HG02840 (cell line): Measurements from ENCODE around the gene MAN2A1.
"Not testable (repeated sequence)": the region's sequence is repeated elsewhere in the genome, so short reads cannot be mapped to it uniquely, and the experiment has no call there.

Source experiments
- ATAC-seq: cut with Tn5 transposase; IDR thresholded peaks from one replicate; pipeline ENCODE4 v1.9.1; 2021; ENCODE audit warnings: mild to moderate bottlenecking, moderate library complexity, moderate number of reproducible peaks; ENCODE audit not compliant: unreplicated experiment, low FRiP score

The MAN2A1 gene

DNA sequence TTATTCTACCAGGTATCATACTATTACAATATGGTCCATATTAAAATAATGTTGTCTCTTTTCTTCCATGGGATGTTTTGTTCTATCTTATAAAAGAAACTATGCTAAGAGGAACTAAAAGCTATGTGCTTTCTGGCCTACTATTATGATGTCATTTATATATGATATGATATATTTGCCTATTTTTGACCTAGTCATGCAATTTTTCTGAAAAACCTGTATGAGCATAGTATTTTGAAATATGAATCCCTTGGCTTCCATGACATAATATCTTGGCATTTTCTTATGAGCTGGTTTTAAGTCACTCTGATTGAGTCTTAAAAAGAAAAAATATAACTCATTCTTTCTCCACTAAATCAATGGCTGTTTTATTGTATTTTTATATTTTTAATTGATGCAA is 60.7 kb downstream of the MAN2A1 start:
- no peak for ATAC-seq

DNA sequence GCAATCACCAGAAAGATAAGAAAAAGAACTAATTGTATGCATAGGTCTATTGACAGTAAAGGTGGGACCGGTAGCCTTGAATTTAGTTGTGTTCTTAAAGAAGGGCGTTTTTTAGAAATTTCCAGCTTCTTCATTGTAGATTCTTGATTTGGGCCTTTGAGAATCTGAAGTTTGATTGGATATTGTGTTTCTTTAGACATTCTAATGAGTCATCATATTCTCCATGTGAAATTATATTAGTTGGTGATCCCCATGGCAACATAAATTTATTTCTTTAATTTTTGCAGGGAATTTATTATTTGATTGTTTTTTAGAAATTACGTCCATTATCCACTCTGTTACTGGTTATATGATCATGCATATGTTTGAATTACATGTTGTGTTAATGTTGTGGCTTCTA is 63.6 kb downstream of the MAN2A1 start:
- no peak for ATAC-seq

DNA sequence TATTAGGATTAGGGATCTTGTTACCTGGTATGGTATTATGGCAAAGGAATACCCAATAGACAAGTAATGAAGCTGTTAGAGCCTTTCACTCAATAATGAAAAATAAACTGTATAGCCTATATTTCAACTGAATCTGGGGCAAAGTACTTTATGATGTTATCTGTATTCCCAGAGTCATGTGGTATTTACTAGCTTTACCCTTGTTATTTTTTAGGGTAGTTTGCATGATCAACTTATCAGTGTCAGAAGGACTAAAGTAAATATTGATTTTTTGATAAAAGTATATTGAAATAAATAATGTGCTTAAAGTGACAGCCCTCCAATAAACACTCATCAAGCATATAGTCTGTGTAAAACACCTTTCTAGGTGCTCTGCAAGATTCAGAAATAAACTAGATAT is 64.6 kb downstream of the MAN2A1 start:
- ATAC-seq: no peak

GRCh38 chr5:109755761-109756160 is 66.0 kb downstream of the MAN2A1 start:
- no peak for ATAC-seq

DNA sequence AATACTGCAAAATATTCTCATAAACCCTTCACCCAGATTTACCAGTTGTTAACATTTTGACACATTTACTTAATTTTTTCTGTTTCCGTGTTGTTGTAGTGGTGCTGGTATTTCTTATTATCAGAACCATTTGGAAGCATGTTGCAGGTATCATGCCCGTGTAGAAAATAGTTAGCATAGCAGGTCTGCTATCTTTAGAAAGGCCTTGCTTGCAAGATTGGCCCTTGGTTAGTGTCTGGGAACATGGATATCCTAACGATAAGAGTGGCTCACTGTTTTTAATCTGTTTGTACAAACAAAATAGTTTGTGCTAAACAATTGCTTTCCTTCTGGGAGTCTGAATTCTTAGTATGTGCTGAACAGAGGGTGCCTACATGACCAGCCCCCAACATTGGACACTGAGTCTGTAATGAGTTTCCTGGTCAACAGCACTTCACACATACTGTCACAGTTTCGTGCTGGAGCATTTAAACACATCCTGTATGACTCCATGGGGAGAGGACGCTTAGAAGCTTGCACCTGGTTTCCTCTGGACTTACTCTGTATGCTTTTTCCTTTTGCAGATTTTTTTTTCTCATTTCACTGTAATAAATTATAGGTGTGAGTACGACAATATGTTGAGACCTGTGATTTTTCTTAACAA is 66.9 kb downstream of the MAN2A1 start:
- no peak for ATAC-seq

DNA sequence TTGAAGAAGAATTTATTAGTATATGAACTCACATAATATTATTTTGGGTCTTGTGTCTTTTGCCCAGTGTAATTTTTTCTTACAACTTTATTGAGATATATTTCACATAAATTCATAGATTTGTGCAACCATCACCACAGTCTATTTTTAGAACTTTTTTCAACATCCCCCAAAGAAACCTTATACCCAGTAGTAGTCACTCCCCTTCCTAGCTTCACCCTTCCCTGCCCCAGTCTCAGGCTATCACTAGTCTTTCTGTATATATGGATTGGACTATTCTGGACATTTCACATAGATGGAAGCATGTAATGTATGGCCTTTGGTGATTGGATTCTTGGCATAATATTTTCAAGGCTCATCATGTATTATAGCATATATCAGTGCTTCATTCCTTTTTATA is 67.8 kb downstream of the MAN2A1 start:
- no peak for ATAC-seq

- no peak for ATAC-seq
Observed at GRCh38 chr5:109759306-109759705, 69.6 kb downstream of the MAN2A1 start.

- not testable (repeated sequence) for ATAC-seq
Observed at GRCh38 chr5:109760130-109760529, 70.4 kb downstream of the MAN2A1 start.

DNA sequence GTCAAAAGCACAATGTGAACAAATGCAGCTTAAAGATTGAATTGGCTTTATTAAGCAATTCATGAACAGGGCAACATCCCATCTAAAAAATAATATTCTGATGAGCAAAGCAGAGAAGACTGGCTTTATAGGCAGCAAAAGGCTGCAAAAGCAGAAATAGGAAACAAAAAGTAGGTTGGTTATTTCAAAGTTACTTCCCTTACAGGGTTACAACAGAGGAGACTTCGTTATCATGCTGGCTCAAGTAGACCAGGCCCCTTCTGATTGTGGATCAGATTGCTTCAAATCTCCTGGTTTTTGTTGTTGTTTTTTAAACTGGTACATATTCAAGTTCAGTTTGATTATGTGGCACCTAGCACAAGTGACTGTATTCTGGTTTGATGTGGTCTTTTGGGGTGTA is 73.1 kb downstream of the MAN2A1 start:
- ATAC-seq: no peak

- no peak for ATAC-seq
Observed at GRCh38 chr5:109767184-109767995, 77.7 kb downstream of the MAN2A1 start.

GRCh38 chr5:109767997-109768396 is 78.3 kb downstream of the MAN2A1 start:
- no peak for ATAC-seq

- no peak for ATAC-seq
Observed at GRCh38 chr5:109769597-109770291, 80.0 kb downstream of the MAN2A1 start.

- no peak for ATAC-seq
Observed at GRCh38 chr5:109775130-109775529, 85.4 kb downstream of the MAN2A1 start.

DNA sequence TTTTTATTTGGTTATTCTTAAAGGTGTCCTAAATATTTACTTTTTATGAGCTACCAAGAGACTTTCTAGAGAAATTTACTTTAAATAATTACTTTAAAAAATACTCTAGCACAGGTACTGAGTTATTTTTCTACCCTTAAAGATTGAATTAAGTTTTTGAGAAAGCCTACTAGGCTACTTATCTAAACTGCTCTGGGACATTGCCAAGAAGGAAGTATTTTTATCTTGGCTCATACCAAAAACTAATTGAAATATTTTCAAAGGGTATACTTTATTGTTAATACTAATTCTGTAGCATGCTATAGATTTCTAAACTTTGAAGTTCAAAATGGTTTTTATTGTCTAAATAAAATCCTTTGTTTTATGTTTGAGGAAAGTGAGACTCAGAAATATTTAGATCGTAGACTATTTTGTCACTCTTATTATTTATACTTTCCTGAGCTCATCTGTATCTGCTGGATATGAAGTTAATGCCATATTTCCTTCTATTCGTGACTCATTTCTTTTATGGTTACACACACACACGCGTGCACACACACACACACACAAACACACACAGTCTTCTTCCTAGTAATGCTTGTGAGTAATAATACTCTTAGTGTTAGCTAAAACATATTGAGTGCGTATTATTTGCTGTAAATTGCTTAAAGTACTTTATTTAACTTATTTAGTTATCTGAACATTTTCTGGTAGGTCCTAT is 89.5 kb downstream of the MAN2A1 start:
- no peak for ATAC-seq

DNA sequence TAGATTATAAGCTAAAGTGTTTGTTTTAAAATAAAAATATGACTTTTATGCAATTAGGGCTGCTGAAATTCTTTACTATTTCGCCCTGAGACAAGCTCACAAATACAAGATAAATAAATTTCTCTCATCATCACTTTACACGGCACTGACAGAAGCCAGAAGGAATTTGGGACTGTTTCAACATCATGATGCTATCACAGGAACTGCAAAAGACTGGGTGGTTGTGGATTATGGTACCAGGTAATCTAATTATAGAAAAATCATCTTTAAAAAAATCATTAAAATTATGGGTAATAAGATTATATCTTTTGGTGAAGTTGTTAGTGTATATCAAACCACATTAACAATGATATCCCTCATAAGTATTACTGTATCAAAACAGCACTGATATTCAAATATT is 95.0 kb downstream of the MAN2A1 start:
- ATAC-seq: no peak

DNA sequence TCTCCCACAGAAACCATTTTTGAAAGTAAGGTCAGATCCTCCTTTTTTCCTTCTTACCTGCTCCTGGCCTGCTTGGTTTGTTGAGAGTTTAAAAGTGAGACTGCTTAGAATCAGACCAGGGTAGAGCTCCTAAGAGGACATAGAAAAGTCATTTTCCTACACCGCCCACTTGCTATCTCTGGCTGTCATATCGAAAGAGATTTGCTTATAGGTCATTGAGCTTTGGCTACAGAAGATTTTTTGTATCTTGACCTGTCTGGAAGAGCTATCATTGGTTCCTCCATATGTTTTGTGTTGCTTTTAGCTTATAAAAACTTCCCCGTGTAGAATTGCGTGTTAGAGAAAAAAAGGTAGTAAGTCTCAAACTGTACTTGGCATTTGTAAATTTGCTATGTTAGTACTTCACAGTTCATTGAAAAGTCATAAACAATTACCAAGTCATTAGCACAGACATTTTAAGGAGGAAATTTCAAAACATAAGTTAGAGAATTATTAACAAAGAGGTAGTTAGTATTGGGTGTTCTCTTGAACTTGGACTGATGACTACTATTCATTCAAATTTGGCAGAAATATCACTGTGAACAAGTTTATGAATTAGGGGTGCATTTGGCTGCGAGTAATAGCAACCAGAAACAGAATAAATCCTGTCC is 96.6 kb downstream of the MAN2A1 start:
- ATAC-seq: no peak

GRCh38 chr5:109788596-109788995 is 98.9 kb downstream of the MAN2A1 start:
- peak; percentile 90 for ATAC-seq

GRCh38 chr5:109792613-109793012 is 102.9 kb downstream of the MAN2A1 start:
- no peak for ATAC-seq

GRCh38 chr5:109803854-109804253 is 114.1 kb downstream of the MAN2A1 start:
- no peak for ATAC-seq

- no peak for ATAC-seq
Observed at GRCh38 chr5:109805472-109805871, 115.7 kb downstream of the MAN2A1 start.
